ENCODE measurements around the gene PEX5L. TPM values are rescaled to one million over a fixed set of nuclear protein-coding genes. Genes with fewer than 3 reads are reported as not detected.

Gene PEX5L
- total RNA-seq, 1 donor from 2014 or later: 0.78 TPM

DNA sequence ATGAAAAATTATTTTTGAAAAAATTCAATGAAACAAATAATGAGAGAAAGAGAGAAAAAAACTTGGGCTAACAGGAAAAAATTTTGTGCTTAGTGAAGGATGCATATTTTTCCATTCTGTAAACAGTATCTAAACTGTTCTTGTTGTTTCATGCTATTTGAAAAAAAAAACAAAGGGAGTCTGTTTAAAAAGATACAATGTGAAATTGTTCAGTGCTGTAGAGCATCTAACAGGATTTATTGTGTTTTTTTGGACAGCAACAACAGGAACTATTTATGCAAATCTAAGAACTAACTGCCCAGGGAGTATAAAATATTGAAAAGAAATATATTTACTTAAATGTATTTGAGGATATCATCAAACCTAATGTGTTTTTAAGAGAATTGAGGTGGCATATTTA, 55.1 kb downstream of the PEX5L start:
- DNase-seq (no peak), ATAC-seq (no peak)
- Histone ChIP-seq H3K4me1 (no peaks in the 10 kb centered on the region), H3K9me3 (no peaks in the 10 kb centered on the region), H3K4me3 (no peak overlapping the region), H3K36me3 (no peaks in the 10 kb centered on the region), H3K27me3 (no peaks in the 10 kb centered on the region), H3K27ac (no peak overlapping the region)
- intact Hi-C loops (cut with DNase I): no loop called here
- TF ChIP-seq, protein P1, sequence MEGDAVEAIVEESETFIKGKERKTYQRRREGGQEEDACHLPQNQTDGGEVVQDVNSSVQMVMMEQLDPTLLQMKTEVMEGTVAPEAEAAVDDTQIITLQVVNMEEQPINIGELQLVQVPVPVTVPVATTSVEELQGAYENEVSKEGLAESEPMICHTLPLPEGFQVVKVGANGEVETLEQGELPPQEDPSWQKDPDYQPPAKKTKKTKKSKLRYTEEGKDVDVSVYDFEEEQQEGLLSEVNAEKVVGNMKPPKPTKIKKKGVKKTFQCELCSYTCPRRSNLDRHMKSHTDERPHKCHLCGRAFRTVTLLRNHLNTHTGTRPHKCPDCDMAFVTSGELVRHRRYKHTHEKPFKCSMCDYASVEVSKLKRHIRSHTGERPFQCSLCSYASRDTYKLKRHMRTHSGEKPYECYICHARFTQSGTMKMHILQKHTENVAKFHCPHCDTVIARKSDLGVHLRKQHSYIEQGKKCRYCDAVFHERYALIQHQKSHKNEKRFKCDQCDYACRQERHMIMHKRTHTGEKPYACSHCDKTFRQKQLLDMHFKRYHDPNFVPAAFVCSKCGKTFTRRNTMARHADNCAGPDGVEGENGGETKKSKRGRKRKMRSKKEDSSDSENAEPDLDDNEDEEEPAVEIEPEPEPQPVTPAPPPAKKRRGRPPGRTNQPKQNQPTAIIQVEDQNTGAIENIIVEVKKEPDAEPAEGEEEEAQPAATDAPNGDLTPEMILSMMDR (IDR thresholded peaks at IDR 0.05): no peak

DNA sequence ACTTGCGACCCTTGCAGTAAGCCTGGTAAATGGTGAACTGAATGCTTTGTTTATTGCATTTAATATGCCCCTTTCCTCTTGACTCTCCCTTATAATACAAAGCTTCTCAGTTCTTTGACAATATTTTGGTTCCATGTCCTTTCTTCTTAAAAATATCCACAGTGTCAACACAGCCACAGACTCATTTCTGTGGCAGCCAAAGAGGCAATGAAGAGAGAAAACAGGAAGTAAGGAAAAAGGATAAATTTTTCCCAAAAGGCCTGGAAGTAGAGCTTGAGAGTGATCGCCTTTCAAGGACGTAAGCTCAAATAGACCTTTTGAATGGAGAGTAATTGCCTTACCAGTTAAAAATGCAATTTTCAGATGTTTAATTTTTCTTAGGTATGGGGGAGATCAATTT, 59.4 kb downstream of the PEX5L start:
- ATAC-seq (no peak), DNase-seq (no peak)
- TF ChIP-seq, protein P1 (IDR thresholded peaks at IDR 0.05): no peak
- intact Hi-C loops (cut with DNase I): no loop called here
- H3K27ac ChIP-seq: no peak overlapping the region
- H3K9me3 ChIP-seq: no peaks in the 10 kb centered on the region
- no peaks in the 10 kb centered on the region for H3K27me3 ChIP-seq
- H3K4me3 ChIP-seq: no peak overlapping the region
- no peaks in the 10 kb centered on the region for H3K4me1 ChIP-seq
- H3K36me3 ChIP-seq: no peaks in the 10 kb centered on the region

DNA sequence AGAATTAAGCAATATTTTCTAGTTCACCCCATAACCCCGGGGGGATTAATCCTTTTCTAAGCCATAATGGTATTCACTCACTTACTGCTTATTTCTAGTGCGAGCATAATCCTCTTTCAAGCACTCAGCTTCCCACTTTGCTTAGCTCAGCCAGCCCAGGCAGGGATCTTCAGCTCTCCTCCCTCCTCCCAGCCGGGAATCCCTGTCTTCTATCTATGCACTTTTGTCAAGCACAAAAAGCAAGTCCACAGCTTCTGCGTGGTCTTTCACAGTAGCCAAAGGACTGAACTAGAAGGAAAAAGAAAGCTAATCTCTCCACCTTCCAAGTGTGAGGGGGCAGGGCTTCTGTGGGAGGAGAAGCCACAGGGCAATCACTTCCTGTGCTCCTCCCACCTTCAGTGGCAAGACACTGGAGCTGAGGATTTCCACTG, 62.8 kb downstream of the PEX5L start:
- Histone ChIP-seq H3K9me3 (no peaks in the 10 kb centered on the region), H3K27ac (no peak overlapping the region), H3K27me3 (no peaks in the 10 kb centered on the region), H3K36me3 (no peaks in the 10 kb centered on the region), H3K4me1 (no peaks in the 10 kb centered on the region), H3K4me3 (no peak overlapping the region)
- ATAC-seq (no peak), DNase-seq (no peak)
- TF ChIP-seq, protein P1 (IDR thresholded peaks at IDR 0.05): no peak
- intact Hi-C loops (cut with DNase I): no loop called here

DNA sequence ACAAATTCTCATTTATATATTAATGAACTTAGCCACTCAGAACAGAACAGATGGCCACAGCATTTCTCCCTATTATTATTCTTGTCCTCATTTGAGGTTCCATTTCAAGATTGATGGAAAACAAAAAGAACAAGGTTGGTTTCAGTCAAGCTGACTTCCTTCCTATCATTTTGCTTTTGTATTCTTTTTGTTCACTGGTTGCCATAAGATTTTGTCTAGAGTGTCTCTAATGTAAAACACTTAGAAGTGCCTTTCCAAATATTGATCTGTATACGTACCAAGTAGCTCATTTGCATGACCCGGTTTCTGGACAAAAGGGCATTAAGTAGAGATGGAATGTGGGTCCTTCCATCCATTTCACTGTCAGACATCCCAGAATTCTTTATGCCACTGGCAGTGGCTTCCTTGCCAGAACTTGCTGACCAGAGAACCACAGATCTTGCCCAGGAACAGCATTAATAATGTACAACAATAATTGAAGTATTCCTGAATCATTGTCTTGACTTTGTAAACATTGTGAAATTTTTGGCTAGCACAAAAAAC, 63.8 kb downstream of the PEX5L start:
- intact Hi-C loops (cut with DNase I): no loop called here
- DNase-seq: no peak
- TF ChIP-seq, protein P1 (IDR thresholded peaks at IDR 0.05): no peak
- no peak for ATAC-seq
- Histone ChIP-seq H3K4me3 (no peak overlapping the region), H3K27me3 (no peaks in the 10 kb centered on the region), H3K9me3 (no peaks in the 10 kb centered on the region), H3K36me3 (no peaks in the 10 kb centered on the region), H3K4me1 (no peaks in the 10 kb centered on the region), H3K27ac (no peak overlapping the region)

DNA sequence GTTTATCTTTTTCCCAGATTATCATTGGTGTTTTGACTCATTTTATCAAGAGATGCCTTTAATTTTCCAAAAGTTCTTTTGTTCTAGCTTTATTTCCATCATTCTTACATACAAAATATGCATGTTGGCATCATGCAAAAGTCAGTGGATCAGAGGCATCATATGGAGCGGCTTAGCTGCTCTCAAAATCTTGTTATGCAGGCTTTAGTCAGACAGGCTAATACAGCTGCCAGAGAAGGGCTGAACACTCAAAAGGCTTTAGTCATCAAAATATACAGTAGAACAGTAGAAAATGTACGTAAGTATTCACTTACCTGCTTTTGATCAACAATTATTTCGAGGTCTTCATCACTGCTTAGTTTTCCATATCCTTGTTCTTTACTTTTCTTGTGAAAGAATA, 65.5 kb downstream of the PEX5L start:
- Histone ChIP-seq H3K4me1 (no peaks in the 10 kb centered on the region), H3K27ac (no peak overlapping the region), H3K4me3 (no peak overlapping the region), H3K9me3 (no peaks in the 10 kb centered on the region), H3K36me3 (no peaks in the 10 kb centered on the region), H3K27me3 (no peaks in the 10 kb centered on the region)
- no peak for ATAC-seq
- intact Hi-C loops (cut with DNase I): no loop called here
- no peak for DNase-seq
- TF ChIP-seq, protein P1 (IDR thresholded peaks at IDR 0.05): no peak

DNA sequence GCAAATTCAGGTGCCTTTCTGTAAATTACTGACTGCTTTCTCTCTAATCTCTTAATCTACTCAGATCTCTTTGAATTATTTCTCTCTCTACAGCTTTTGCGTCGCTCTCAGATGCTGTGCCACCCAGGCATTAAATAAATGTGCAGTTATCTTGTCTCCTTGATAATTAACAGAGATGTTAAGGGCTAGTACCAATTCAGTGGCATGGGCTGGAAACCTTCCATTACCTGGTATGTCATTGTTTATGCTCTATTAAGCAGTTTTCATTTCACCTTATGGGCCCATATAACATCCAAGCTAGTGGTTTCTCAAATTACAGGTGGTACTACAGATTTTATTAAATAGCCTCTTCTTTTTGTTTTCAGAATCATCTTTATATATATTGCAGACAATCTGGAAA, 66.0 kb downstream of the PEX5L start:
- Histone ChIP-seq H3K4me3 (no peak overlapping the region), H3K27ac (no peak overlapping the region), H3K9me3 (no peaks in the 10 kb centered on the region), H3K36me3 (no peaks in the 10 kb centered on the region), H3K4me1 (no peaks in the 10 kb centered on the region), H3K27me3 (no peaks in the 10 kb centered on the region)
- TF ChIP-seq, protein P1 (IDR thresholded peaks at IDR 0.05): no peak
- intact Hi-C loops (cut with DNase I): no loop called here
- ATAC-seq (no peak), DNase-seq (no peak)

All from upper lobe of right lung (tissue), 1 donor.